Activated CD4-positive, alpha-beta T cell treated with anti-CD3 and anti-CD28 coated beads, Interleukin-2, Interleukin-4, amounts not matched to agents 100 ng/mL and 50 ng/mL, durations not matched to agents 16 hours and 8 hours (primary cell): ENCODE measurements around the gene NBPF1.
A peak's percentile ranks its signal among the peaks of the same experiment; 100 is the strongest.

ENCODE experiments used
- DNase-seq: peaks from one replicate; pipeline ENCODE4 v3.0.0-alpha.2; 2020; ENCODE audit warnings: low spot score

Gene NBPF1

DNA sequence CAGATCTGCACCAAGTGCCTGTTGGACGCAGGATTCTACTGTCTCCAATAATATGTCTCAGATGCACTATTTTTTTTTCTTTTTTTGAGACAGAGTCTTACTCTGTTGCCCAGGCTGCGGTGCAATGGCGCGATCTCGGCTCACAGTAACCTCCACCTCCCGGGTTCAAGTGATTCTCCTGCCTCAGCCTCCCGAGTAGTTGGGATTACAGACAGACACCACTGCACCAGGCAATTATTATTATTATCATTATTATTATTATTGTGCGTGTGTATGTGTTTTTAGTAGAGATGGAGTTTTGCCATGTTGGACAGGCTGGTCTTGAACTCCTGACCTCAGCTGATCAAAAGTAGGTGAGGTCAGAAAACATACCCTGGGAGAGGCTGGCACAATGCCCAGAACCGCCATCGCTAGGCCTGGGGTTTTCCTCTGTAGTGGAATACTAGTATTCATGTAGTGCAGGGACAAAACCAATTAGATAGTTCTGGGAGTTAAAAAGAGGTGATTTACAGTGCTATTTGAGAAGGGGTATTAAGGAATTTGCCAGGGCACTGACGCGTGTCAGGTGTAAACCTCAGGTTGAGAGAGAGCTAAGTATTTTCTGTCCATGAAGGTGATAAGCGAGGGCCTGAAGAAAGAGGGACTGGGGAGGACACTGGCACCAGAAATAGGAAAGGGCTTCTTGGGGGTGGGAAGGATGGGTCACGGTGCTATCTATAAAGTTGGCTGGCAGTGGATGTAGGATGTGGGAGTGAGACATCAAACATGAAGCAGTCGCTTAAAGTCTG lies 100.5 kb downstream of the NBPF1 start:
- peak; percentile 21 for DNase-seq
